GM19395 (cell line): Measurements from ENCODE around the gene COMMD1.
A peak's percentile ranks its signal among the peaks of the same experiment; 100 is the strongest.
"Not testable (repeated sequence)": the region's sequence is repeated elsewhere in the genome, so short reads cannot be mapped to it uniquely, and the experiment has no call there.

Source experiments
- ATAC-seq: cut with Tn5 transposase; IDR thresholded peaks from one replicate; pipeline ENCODE4 v1.9.1; 2021; ENCODE audit warnings: mild to moderate bottlenecking, moderate library complexity; ENCODE audit not compliant: unreplicated experiment

The COMMD1 gene

GRCh38 chr2:62014102-62014501 is 108.6 kb downstream of the COMMD1 start:
- ATAC-seq = no peak

- no peak for ATAC-seq
Measured at GRCh38 chr2:62016957-62017356, 111.5 kb downstream of the COMMD1 start.

- no peak for ATAC-seq
Measured at GRCh38 chr2:62029910-62030309, 124.4 kb downstream of the COMMD1 start.

- no peak for ATAC-seq
Measured at GRCh38 chr2:62030902-62031301, 125.4 kb downstream of the COMMD1 start.

GRCh38 chr2:62032096-62032495 is 126.6 kb downstream of the COMMD1 start:
- no peak for ATAC-seq

- no peak for ATAC-seq
Measured at GRCh38 chr2:62034715-62035114, 129.2 kb downstream of the COMMD1 start.

GRCh38 chr2:62036229-62036628 is 130.8 kb downstream of the COMMD1 start:
- no peak for ATAC-seq

GRCh38 chr2:62036761-62037250 is 131.3 kb downstream of the COMMD1 start:
- no peak for ATAC-seq

- ATAC-seq = peak; percentile 99
Measured at GRCh38 chr2:62038975-62039771, 133.7 kb downstream of the COMMD1 start.

GRCh38 chr2:62040926-62041325 is 135.5 kb downstream of the COMMD1 start:
- no peak for ATAC-seq

- not testable (repeated sequence) for ATAC-seq
Measured at GRCh38 chr2:62041701-62042385, 136.4 kb downstream of the COMMD1 start.

GRCh38 chr2:62042400-62042799 is 136.9 kb downstream of the COMMD1 start:
- ATAC-seq = no peak

GRCh38 chr2:62042944-62043343 is 137.5 kb downstream of the COMMD1 start:
- ATAC-seq = no peak

- no peak for ATAC-seq
Measured at GRCh38 chr2:62045017-62045543, 139.6 kb downstream of the COMMD1 start.

- no peak for ATAC-seq
Measured at GRCh38 chr2:62046141-62046540, 140.7 kb downstream of the COMMD1 start.

GRCh38 chr2:62050456-62051045 is 145.1 kb downstream of the COMMD1 start:
- no peak for ATAC-seq

GRCh38 chr2:62054029-62054791 is 148.7 kb downstream of the COMMD1 start:
- no peak for ATAC-seq

GRCh38 chr2:62054916-62055450 is 149.5 kb downstream of the COMMD1 start:
- ATAC-seq = no peak

- ATAC-seq = no peak
Measured at GRCh38 chr2:62055724-62056336, 150.4 kb downstream of the COMMD1 start.

GRCh38 chr2:62056341-62056740 is 150.9 kb downstream of the COMMD1 start:
- ATAC-seq = no peak
